ENCODE measurements around the gene C17orf113. TPM values are rescaled to one million over a fixed set of nuclear protein-coding genes. Genes with fewer than 3 reads are reported as not detected.

The C17orf113 gene
- polyA plus RNA-seq, 1 experiment = 0.07 TPM

DNA sequence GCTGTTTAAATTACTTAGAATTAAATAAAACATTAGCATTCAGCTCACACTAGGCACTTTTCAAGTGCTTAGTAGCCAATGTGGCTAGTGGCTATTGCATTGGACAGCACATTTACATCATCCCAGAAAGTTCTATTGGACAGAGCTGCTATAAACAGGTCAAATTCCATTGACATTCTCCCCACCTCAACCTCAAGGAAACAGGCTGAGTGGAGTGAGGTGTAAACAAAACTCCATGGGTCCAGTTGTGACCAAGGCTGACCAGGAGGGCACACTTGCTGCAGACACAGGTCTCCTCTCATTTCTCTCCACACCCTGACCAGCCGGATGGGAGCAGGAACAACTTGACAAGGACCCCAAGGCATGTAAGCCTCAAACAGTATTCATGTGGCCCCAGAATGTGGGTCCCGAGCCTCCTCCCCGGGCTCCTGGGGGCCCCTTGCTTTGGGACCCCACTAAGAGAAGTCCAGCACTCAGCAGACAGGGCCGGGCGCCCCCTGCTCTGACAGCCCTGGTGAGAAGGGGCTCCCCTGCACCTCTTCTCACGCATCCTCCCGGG, 488 bp downstream of the C17orf113 start:
- peak overlapping the region; percentile 48 for H3K4me3 ChIP-seq (ENCODE audit: low read depth, low read length)
- H3K9me3 ChIP-seq (ENCODE audit: control insufficient read depth, insufficient read depth, low read length) = no peaks in the 10 kb centered on the region
- peaks cover 56% of the 10 kb centered on the region for H3K27me3 ChIP-seq (ENCODE audit: control insufficient read depth, insufficient read depth, low read length)
- TF ChIP-seq, protein P1, sequence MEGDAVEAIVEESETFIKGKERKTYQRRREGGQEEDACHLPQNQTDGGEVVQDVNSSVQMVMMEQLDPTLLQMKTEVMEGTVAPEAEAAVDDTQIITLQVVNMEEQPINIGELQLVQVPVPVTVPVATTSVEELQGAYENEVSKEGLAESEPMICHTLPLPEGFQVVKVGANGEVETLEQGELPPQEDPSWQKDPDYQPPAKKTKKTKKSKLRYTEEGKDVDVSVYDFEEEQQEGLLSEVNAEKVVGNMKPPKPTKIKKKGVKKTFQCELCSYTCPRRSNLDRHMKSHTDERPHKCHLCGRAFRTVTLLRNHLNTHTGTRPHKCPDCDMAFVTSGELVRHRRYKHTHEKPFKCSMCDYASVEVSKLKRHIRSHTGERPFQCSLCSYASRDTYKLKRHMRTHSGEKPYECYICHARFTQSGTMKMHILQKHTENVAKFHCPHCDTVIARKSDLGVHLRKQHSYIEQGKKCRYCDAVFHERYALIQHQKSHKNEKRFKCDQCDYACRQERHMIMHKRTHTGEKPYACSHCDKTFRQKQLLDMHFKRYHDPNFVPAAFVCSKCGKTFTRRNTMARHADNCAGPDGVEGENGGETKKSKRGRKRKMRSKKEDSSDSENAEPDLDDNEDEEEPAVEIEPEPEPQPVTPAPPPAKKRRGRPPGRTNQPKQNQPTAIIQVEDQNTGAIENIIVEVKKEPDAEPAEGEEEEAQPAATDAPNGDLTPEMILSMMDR (IDR thresholded peaks at IDR 0.05; ENCODE audit: low read depth, low read length) = no peak; the same call in 1 of the 2 replicates
- no peak for DNase-seq (ENCODE audit: low read depth, low spot score)
- ChIA-PET CTCF (interaction anchor here (1.5 kb wide), 1 partner anchor 25 kb away, joined by 3 read pairs; no protein-coding TSS in a partner anchor), POLR2A (no interaction called here)
- no peak overlapping the region for H3K27ac ChIP-seq (ENCODE audit: low read depth, low read length)

DNA sequence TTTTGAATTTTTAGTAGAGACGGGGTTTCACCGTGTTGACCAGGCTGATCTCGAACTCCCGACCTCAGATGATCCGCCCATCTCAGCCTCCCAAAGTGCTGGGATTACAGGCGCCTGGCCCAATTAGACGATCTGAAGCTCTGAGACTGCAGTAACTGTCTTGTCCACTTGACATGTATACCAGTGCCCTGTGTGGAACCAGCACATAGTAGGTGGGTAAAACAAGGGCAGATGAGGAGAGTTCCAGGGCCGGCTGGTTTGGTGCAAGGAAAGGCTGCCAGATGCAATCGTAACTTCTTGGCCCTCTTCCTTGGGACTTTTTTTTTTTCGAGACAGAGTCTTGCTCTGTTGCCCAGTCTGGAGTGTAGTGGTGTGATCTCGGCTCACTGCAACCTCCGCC, 3.1 kb downstream of the C17orf113 start:
- ChIA-PET CTCF (interaction anchor here (0.6 kb wide), 2 partner anchors 81 to 140 kb away, joined by 3 to 8 read pairs; no protein-coding TSS in a partner anchor), POLR2A (no interaction called here)
- Histone ChIP-seq H3K4me3 (ENCODE audit: low read depth, low read length) (no peak overlapping the region), H3K27me3 (ENCODE audit: control insufficient read depth, insufficient read depth, low read length) (peaks cover 35% of the 10 kb centered on the region), H3K27ac (ENCODE audit: low read depth, low read length) (no peak overlapping the region), H3K9me3 (ENCODE audit: control insufficient read depth, insufficient read depth, low read length) (no peaks in the 10 kb centered on the region)
- no peak for DNase-seq (ENCODE audit: low read depth, low spot score)
- TF ChIP-seq, protein P1 (IDR thresholded peaks at IDR 0.05; ENCODE audit: low read depth, low read length) = no peak

DNA sequence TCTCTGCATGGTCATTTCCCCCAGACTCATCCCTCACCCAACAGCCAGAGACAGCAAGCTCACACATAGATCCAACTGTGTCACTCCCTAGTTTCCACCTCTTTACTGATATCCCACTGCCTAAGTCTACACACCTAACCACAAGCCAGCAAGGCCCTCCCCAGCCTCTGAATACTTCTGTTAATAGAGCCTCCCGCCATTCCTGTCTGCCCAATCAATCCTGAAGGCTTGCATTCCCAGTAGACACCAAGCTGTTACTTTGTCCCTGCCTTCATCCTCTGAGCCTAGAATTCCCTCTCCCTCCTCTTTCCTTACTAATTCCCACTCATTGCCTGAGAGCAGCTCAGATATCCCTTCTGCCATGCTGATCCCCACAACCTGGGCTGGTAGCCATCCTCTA, 4.7 kb downstream of the C17orf113 start:
- TF ChIP-seq, protein P1 (IDR thresholded peaks at IDR 0.05; ENCODE audit: low read depth, low read length) = no peak
- CTCF ChIA-PET = interaction anchor here (0.7 to 1.7 kb wide), 2 partner anchors 20 to 25 kb away, joined by 4 to 5 read pairs; partner anchors contain the start of gene NKIRAS2
- no peak for DNase-seq (ENCODE audit: low read depth, low spot score)
- H3K27ac ChIP-seq (ENCODE audit: low read depth, low read length) = no peak overlapping the region
- H3K4me3 ChIP-seq (ENCODE audit: low read depth, low read length) = no peak overlapping the region
- POLR2A ChIA-PET = interaction anchor here (0.8 kb wide), 1 partner anchor 10 kb away, joined by 3 read pairs; no protein-coding TSS in a partner anchor
- H3K9me3 ChIP-seq (ENCODE audit: control insufficient read depth, insufficient read depth, low read length) = no peaks in the 10 kb centered on the region; the same call in 1 of the 2 replicates
- H3K27me3 ChIP-seq (ENCODE audit: control insufficient read depth, insufficient read depth, low read length) = peaks cover 26% of the 10 kb centered on the region

DNA sequence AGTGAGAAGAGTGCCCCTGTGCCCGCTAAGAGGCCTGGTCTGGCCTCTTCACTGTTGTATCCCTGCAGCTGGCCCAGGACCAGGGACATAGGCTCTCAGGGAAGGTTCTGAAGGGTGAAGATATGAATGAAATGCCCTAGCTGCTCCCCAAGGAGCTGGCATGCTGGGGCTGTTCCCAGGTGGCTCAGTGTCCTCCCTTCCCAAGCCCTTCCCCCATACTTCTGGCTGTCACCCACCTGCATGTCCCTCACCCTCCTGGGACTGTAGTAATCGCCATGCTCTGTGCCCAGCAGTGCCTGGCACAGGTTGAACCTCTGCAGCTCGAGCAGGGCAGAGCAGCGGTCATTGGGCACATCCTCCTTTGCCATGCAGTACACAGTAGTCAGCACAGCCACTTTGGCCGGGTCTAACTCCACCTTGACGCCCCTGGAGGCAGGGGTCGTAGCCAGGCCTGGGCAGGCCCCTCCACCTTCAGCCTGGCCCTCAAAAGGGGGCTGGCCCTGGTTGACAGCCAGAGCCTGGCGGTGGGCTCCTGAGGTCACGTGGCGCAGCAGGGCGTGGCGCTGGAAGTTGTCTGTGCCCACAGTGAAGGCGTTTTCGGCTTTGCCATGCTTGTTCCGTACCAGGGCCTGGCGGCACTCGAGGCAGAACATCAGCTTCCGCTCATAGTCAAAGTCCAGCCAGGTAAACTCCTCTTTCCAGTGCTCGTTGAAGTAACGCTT, 7.6 kb downstream of the C17orf113 start:
- TF ChIP-seq, protein P1 (IDR thresholded peaks at IDR 0.05; ENCODE audit: low read depth, low read length) = no peak
- no peak overlapping the region for H3K27ac ChIP-seq (ENCODE audit: low read depth, low read length)
- ChIA-PET CTCF (no interaction called here), POLR2A (no interaction called here)
- peaks cover 26% of the 10 kb centered on the region for H3K27me3 ChIP-seq (ENCODE audit: control insufficient read depth, insufficient read depth, low read length)
- peaks cover 4% of the 10 kb centered on the region; the same call in 1 of the 2 replicates for H3K9me3 ChIP-seq (ENCODE audit: control insufficient read depth, insufficient read depth, low read length)
- no peak for DNase-seq (ENCODE audit: low read depth, low spot score)
- H3K4me3 ChIP-seq (ENCODE audit: low read depth, low read length) = no peak overlapping the region

DNA sequence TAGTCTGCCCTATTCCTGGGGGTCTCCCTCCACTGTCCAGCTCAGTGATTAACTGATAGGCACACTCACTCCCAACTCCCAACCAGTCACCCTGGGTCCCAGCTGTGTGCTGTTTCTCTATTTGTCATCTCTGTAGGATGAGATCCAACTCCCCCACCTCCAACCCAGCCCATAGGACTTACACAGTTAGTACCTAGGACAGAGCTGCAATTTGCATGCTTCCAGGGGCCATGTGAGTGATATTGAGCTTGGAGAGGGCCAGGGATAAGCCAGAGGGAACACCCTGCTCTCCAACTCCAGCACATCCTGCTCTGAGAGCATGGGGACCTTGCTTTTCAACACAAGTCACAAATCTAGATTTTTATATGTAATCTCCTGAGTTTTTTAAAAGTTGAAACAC, 8.8 kb downstream of the C17orf113 start:
- Histone ChIP-seq H3K9me3 (ENCODE audit: control insufficient read depth, insufficient read depth, low read length) (peaks cover 4% of the 10 kb centered on the region; the same call in 1 of the 2 replicates), H3K27me3 (ENCODE audit: control insufficient read depth, insufficient read depth, low read length) (peaks cover 34% of the 10 kb centered on the region), H3K4me3 (ENCODE audit: low read depth, low read length) (no peak overlapping the region), H3K27ac (ENCODE audit: low read depth, low read length) (no peak overlapping the region)
- ChIA-PET CTCF (no interaction called here), POLR2A (no interaction called here)
- DNase-seq (ENCODE audit: low read depth, low spot score) = no peak
- TF ChIP-seq, protein P1 (IDR thresholded peaks at IDR 0.05; ENCODE audit: low read depth, low read length) = no peak
